HT1080 (cell line): ENCODE measurements around the gene PNKP. TPM values are rescaled to one million over a fixed set of nuclear protein-coding genes. Genes with fewer than 3 reads are reported as not detected.

Experiments
- DNase-seq: peaks from one replicate; pipeline ENCODE4 v3.0.0-alpha.2; 2015; ENCODE audit warnings: low read depth
- total RNA-seq: library from RNA; depleted of rRNA; stranded (reverse); fragments of >200 nt; shearing (Covaris generic); gene quantifications from 2 replicates; pipeline ENCODE4 v1.2.3, GENCODE V29; 2014

Gene PNKP
- total RNA-seq, 1 experiment from 2014 or later, result 57.2 TPM

GRCh38 chr19:49890349-49891311, 23.3 kb upstream of the PNKP start:
- no peak for DNase-seq

DNA sequence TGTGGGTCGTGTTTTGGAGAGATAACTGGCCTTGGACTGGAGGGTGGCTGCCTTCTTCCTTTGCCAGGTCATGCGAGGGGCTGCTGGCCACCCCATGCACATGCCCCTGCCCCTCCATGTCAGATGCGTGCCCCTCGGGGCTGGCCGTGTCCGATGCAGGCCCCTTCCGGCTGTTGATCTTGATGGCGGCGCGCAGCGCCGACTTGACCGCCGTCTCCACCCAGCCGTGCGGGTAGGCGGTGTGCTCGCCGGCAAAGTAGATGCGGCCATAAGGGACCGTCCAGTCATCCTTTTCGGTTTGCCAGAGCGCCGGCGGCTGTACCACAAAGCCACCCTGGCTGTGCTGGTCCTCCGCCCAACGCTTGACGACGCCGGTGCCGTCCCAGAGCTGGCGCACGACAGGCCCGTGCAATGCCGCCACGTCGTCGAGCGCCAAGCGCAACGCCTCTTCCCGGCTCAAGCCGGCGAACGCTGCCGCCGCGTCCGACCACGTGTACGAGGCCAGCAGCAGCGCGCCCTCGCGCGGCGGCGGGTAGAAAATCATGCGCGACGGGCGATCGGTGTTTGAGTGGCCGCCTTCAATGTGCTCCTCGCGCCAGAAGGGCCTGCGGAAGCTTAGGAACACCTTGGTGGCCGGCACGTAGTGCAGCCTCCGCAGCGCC, 22.4 kb upstream of the PNKP start:
- no peak for DNase-seq

- no peak for DNase-seq
Observed at GRCh38 chr19:49889038-49889686, 21.8 kb upstream of the PNKP start.

DNA sequence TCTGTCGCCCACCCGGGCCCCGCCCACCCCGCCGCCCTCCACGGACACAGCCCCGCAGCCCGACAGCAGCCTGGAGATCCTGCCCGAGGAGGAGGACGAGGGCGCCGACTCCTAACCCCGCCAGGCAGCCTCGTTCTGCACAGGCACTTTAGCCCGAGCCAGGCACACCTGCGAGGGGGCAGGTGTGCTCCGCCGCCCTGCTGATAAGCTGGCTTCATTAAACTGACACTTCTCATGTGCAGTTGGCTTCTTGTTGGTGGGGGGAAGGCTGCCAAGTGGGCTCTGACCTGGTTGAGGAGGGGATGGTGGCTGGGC, 21.1 kb upstream of the PNKP start:
- DNase-seq, result no peak

DNA sequence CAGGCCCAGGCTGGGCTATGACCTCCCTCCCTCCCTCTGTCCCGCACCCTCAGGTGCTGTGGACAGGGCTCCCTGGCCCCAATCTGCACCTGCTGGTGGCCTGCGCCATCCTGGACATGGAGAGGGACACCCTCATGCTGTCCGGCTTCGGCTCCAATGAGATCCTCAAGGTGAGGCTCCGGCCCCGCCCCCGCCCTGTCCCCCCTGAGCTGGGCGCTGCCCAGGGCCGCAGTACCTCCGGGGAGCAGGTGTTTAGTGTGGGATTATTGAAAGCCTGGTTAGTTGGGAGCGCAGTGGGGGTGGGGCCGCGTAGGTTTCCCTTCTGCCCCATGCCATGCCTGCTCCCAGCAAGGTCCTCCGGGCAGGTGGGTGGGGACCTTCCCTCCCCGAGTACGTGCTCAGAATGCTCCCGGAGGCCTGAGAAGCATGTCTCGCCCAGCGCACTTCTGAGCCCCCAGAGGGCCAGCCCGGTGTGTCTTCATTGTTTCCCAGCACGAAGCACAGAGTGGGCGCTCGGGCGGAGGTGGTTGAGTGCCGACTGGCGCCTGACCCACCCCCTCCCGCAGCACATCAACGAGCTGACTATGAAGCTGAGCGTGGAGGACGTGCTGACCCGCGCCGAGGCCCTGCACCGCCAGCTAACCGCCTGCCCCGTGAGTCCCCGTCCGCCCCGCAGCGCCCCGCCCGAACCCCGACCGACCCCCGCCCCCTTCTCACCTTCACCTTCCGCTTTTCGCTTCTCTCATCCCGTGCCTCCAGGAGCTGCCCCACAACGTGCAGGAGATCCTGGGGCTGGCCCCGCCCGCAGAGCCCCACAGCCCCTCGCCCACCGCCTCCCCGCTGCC, 20.5 kb upstream of the PNKP start:
- no peak for DNase-seq

- DNase-seq, result no peak
Observed at GRCh38 chr19:49887037-49887664, 19.8 kb upstream of the PNKP start.

GRCh38 chr19:49884760-49885159, 17.4 kb upstream of the PNKP start:
- no peak for DNase-seq

DNA sequence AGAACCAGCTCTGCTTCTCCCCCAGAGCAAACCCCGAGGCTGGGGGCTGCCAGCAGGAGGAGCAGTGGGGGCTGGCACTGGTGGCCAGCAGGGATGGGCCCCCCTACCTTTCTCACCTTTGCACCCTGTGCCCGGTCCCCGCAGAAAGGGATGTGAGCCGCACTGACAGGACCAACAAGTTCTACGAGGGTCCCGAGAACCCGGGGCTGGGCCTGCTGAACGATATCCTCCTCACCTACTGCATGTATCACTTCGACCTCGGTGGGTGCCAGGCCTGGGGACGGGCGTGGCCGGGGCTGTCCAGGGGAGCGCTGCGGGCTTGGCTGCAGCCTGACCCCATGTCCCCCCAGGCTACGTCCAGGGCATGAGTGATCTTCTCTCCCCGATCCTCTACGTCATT, 16.7 kb upstream of the PNKP start:
- no peak for DNase-seq

DNA sequence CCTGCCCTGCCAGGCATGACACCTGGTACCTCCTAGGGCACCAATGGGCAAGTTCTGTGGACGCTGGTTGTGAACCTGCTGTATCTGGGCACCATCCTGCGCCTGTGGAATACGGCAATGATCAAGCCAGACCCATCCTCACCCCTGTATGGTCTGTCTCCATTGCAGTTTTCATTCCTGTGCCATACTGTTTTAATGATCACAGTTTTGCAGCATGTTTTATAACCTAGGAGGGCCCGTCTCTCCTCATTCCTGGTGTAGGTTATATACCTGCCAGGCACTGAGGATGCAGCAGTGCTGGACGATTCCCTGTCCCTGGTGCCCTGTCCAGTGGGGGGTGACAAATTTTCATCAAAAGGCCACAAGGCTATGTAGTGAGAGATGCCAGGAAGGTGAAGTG, 15.7 kb upstream of the PNKP start:
- no peak for DNase-seq

- no peak for DNase-seq
Observed at GRCh38 chr19:49882643-49883042, 15.3 kb upstream of the PNKP start.

GRCh38 chr19:49881672-49882394, 14.5 kb upstream of the PNKP start:
- no peak for DNase-seq

- no peak for DNase-seq
Observed at GRCh38 chr19:49881186-49881585, 13.8 kb upstream of the PNKP start.

DNA sequence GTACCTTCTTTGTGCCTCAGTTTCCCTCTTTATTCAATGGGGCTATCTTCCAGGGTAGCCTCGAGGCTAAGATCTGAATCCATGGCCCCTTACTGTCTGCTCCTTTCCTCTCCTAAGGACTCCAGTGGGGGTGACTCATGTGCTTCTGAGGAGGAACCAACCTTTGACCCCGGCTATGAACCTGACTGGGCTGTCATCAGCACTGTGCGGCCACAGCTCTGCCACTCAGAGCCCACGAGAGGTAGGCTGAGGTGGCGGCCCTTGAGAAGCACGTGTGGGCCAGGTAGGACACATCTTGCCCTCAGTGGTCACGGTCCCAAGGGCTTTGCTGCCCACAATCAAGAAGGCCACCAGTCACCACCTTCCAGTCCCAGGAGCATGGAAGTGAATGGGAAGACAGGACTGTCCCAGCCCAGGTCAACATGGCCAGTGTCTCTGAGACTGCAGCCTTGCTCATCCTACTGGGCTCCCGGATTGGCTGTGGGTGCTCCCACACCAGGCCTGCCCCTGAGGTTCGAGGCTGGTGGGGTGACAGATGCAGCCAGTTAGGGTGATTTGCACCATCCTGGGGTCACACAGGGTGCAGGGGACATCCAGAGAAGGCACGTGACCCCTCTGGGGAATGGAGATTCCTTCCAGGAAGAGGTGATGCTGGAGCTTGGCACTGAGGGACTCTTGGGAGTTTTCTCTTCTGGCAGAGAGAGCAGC, 12.9 kb upstream of the PNKP start:
- DNase-seq, result no peak

- DNase-seq, result no peak
Observed at GRCh38 chr19:49879243-49879963, 12.0 kb upstream of the PNKP start.

GRCh38 chr19:49878744-49879070, 11.3 kb upstream of the PNKP start:
- no peak for DNase-seq

GRCh38 chr19:49877879-49878743, 10.7 kb upstream of the PNKP start:
- DNase-seq, result peak; percentile 92

GRCh38 chr19:49877020-49877878, 9.9 kb upstream of the PNKP start, which contains the start of the genes AKT1S1 and TBC1D17:
Gene AKT1S1, minus strand, starts transcription at chr19:49877355. Its CDS starts 4,060 bp downstream, at chr19:49873295.
Gene TBC1D17, plus strand, starts transcription at chr19:49877702. Its CDS starts 22 bp downstream, at chr19:49877724.
- peak; percentile 100 for DNase-seq
